Ovary (tissue), 9 donors: Measurements from ENCODE around the gene ITSN1. TPM values are rescaled to one million over a fixed set of nuclear protein-coding genes. Genes with fewer than 3 reads are reported as not detected.
A peak's percentile ranks its signal among the peaks of the same experiment; 100 is the strongest.

Source experiments
- DNase-seq, 5 donors: peaks; one replicate each; pipeline ENCODE4 v3.0.0-alpha.2; 2019 to 2020
- H3K27ac ChIP-seq, 2 donors: fragments of 200-600 bp; one replicate each; pipeline versions ENCODE4 v1.5.1 to v1.8.0; 2019 to 2022
- H3K27me3 ChIP-seq: fragments of 200-600 bp; one replicate; pipeline ENCODE4 v1.8.0; 2022
- H3K36me3 ChIP-seq: fragments of 200-600 bp; sonication (generic); one replicate; pipeline ENCODE4 v1.5.1; 2019
- H3K4me1 ChIP-seq: one replicate; pipeline ENCODE4 v1.8.1; 2013; ENCODE audit warnings: mild to moderate bottlenecking, moderate library complexity; ENCODE audit not compliant: insufficient read depth
- H3K4me3 ChIP-seq: fragments of 200-600 bp; sonication (generic); one replicate; pipeline ENCODE4 v1.5.1; 2017
- H3K9me3 ChIP-seq, 2 donors: fragments of 200-600 bp in 1 of 2; sonication (generic) in 1 of 2; one replicate each; pipeline versions ENCODE4 v1.5.1 to v1.8.1; 2013 to 2019; ENCODE audit warnings: mild to moderate bottlenecking in 1 of 2, moderate library complexity in 1 of 2
- EP300 ChIP-seq: sonication (generic); formaldehyde crosslinking; IDR thresholded peaks from one replicate; pipeline ENCODE4 v1.6.1; 2017; ENCODE audit warnings: antibody characterized with exemption
- POLR2A ChIP-seq: fragments of 450-650 bp; IDR thresholded peaks from one replicate; pipeline ENCODE4 v1.6.1; 2017; ENCODE audit warnings: antibody characterized with exemption, mild to moderate bottlenecking, moderate library complexity
- WGBS, 3 donors: extraction: QIAGEN DNeasy Blood & Tissue Kit in 1 of 3; methylation state at CpG; one replicate each; pipeline versions ENCODE4 v1.1.5 to v1.1.7; 2013 to 2017; 5-methylcytosine and 5-hydroxymethylcytosine counted together
- intact Hi-C, 4 donors: fragments of 100-400 bp; cut with DNase I; formaldehyde crosslinking; loops; one replicate each; pipeline versions ENCODE4 v1.11.0 to v1.15.1; 2022 to 2023
- polyA plus RNA-seq, 2 donors: library from polyadenylated mRNA; stranded (reverse); fragments of 200-250 nt in 1 of 2; fragments of 350-450 nt in 1 of 2; fragmentation: Illumina TruSeq in 1 of 2; extraction: RNeasy Lipid Tissue Mini Kit (QIAGEN cat#74804) in 1 of 2; gene quantifications; one replicate each; pipeline ENCODE4 v1.2.3, GENCODE V29; 2013 to 2014
- total RNA-seq, 7 donors: library from RNA; depleted of rRNA in 2 of 7; stranded (reverse); fragments of >200 nt in 2 of 7; fragmentation: NEBNext Ultra II Directional in 3 of 7; extraction: Animal tissue kit (Norgen Biotek cat#: 25700) in 3 of 7; gene quantifications; one replicate each; pipeline versions ENCODE4 v1.1.0 to v1.2.4, GENCODE V29; 2016 to 2023
- TF ChIP-seq, protein P1 (sequence below), 3 donors: fragments of 450-650 bp in 2 of 3; fragments of 200-600 bp in 1 of 3; IDR thresholded peaks; one replicate each; pipeline versions ENCODE4 v1.5.1 to v1.8.0; 2016 to 2022; ENCODE audit warnings: antibody characterized with exemption in 3 of 3, mild to moderate bottlenecking in 1 of 3
- donor health status: DM: no; HTN: no; CAD: no; lungs with moderate emphysema.
- donor health status: DM: no; HTN: no; CAD: no.
- donor health status: Bipolar disorder and iron deficiency.
- donor health status: DM: yes; HTN: yes; CAD: no.
- donor health status: DM: no; HTN: no; CAD: no.
- donor health status: DM: yes; HTN: yes; CAD: no.

ITSN1 gene
- total and polyA plus RNA-seq, 9 donors: 22.6 to 61.3 (median 36.4) TPM

DNA sequence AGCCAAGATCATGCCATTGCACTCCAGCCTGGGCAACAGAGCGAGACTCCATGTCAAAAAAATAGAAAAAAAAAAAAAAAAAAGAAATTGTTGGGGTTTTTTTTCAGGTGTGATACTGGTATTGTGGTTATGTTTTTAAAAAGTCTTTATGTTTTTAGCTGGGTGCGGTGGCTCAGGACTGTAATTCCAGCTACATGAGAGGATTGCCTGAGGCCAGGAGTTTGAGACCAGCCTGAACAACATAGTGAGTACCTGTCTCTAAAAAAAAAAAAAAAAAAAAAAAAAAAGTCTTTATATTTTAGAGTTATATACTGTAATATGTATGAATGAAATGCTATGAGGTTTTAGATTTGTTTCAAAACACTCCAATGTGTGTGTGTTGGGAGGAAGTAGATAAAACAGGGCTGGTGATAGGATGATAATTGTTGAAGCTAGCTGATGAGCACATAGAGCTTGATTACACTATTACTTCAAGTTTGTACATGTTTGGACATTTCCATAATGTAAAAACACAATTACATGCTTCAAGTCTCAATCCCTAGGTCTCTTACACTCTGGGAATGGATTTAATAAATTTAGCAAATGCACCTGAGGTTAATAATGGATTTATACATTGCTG lies 303.5 kb downstream of the ITSN1 start:
- Histone ChIP-seq H3K27me3 (no peaks in the 10 kb centered on the region), H3K4me3 (no peak overlapping the region), H3K9me3 (no peaks in the 10 kb centered on the region), H3K36me3 (no peaks in the 10 kb centered on the region), H3K4me1 (peaks cover 12% of the 10 kb centered on the region), H3K27ac (no peak overlapping the region)
- 92 to 96% (median 96%) methylated on average over 2 of the region's 2 CpGs for WGBS, 3 donors
- DNase-seq: no peak
- TF ChIP-seq, protein P1, sequence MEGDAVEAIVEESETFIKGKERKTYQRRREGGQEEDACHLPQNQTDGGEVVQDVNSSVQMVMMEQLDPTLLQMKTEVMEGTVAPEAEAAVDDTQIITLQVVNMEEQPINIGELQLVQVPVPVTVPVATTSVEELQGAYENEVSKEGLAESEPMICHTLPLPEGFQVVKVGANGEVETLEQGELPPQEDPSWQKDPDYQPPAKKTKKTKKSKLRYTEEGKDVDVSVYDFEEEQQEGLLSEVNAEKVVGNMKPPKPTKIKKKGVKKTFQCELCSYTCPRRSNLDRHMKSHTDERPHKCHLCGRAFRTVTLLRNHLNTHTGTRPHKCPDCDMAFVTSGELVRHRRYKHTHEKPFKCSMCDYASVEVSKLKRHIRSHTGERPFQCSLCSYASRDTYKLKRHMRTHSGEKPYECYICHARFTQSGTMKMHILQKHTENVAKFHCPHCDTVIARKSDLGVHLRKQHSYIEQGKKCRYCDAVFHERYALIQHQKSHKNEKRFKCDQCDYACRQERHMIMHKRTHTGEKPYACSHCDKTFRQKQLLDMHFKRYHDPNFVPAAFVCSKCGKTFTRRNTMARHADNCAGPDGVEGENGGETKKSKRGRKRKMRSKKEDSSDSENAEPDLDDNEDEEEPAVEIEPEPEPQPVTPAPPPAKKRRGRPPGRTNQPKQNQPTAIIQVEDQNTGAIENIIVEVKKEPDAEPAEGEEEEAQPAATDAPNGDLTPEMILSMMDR (IDR thresholded peaks at IDR 0.05): no peak
- TF ChIP-seq POLR2A (no peak), EP300 (no peak)
- intact Hi-C loops: no loop called here

DNA sequence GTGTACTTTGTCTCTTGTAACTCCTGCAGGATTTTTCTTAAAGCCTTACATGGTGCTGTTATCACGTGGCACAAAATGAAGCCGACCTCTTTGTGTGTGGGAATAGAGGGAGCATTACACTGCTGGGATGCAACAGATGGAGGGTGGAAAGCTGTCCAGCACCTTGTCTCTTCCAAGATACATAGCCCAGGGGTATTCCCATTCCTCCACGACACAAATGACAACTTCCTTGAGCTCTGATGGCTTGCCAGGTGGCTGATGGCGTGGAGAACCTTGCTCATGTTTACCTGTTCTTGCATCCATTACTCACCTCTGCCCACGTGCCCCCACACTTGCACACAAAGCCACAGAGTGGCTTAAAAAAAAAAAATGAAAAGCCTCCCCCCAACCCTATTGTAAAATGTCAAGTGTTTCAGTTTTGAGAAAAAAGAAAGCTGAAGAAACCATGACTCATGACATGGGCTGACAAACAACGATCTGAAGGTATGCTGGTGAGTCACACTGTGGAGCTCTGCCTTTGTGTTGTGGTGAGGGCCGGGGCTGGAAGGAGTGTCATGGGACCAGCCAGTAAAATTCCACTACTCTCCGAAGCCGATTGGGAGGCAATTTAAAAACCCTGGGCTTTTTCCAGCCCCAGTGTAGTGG lies 305.3 kb downstream of the ITSN1 start:
- 18 to 27% (median 20%) methylated on average over 9 of the region's 9 CpGs for WGBS, 3 donors
- Histone ChIP-seq H3K4me3 (peak overlapping the region; percentile 2), H3K4me1 (peaks cover 12% of the 10 kb centered on the region), H3K27ac (peak overlapping the region; percentile 19 to 46), H3K27me3 (no peaks in the 10 kb centered on the region), H3K9me3 (no peaks in the 10 kb centered on the region), H3K36me3 (no peaks in the 10 kb centered on the region)
- intact Hi-C loops: no loop called here
- no peak for TF ChIP-seq EP300
- TF ChIP-seq, protein P1 (IDR thresholded peaks at IDR 0.05): no peak
- TF ChIP-seq POLR2A: no peak
- peak; percentile 59 to 75 (median 65) for DNase-seq

DNA sequence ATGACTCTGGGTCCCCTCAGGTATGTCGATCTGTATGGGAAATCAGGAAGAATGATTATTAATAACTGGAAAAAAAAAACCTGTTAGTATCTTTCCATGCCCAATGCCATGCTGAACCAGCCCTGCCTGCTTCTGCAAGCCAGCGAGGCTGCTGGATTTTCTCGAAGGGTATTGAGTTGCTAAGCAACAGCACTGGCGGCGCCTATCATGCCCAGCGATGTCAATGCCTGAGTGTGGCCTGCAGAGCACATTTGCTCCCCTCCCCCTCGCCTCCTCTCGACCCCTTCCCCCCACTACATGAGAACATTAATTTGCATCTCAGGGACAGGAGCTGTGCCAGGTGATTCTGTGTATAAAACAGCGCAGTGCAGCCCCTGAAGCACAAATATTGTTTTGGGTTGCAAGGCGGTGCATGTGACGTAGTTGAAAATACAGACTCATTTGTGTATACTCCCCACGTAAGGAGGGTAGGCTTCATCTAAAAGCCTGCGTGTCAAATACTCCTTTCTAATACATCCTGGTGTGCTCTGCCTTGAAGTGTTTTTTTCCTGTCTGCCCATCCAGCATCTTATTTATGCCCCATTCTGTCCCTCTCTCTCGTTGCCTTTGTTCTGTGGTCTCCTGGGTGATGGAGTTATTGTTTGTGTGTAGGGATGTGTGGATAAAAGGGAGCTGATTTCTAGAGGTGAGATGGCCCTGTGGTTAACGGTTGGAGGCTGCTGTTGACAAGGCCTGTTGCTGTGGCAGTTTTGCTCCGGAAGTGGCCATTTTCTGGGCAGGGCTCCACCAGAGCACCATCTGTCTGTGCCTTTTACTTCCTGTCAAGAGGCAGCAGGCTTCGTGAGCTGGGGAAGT lies 306.0 kb downstream of the ITSN1 start:
- no peaks in the 10 kb centered on the region for H3K9me3 ChIP-seq
- peak in 3 of 5 donors; percentile 18 to 37 (median 32) for DNase-seq
- H3K27ac ChIP-seq: peak overlapping the region in 1 of 2 donors; percentile 46
- intact Hi-C loops: no loop called here
- H3K4me1 ChIP-seq: peaks cover 12% of the 10 kb centered on the region
- TF ChIP-seq EP300 (no peak), POLR2A (no peak)
- TF ChIP-seq, protein P1 (IDR thresholded peaks at IDR 0.05): no peak
- no peaks in the 10 kb centered on the region for H3K36me3 ChIP-seq
- no peaks in the 10 kb centered on the region for H3K27me3 ChIP-seq
- WGBS, 3 donors: 33 to 41% (median 38%) methylated on average over 17 of the region's 17 CpGs
- no peak overlapping the region for H3K4me3 ChIP-seq

DNA sequence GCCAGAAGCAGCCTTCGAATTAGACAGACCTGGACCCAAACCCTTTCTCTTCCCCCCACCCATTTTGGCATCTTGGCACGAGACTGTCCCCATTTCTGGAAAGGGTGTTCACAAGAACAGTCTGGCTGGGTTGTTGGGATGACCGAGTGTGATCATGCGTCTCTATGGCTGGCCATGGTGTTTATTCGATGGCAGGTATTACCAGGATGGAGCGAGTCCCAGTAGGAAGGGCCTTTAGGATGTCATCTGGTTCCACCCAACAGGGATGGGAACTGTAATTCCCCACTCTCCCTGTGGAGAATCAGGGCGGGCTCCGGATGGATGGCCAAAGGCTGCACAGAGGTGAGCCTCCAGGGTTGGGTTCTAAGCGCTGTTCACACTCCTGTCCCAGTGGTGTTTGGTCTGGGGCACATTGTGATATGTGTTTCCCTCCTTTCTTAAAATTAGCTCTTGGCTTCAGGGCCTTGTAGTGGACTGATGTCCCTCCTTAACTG lies 306.7 kb downstream of the ITSN1 start:
- no peak overlapping the region for H3K27ac ChIP-seq
- H3K36me3 ChIP-seq: no peaks in the 10 kb centered on the region
- TF ChIP-seq, protein P1 (IDR thresholded peaks at IDR 0.05): no peak
- TF ChIP-seq EP300 (no peak), POLR2A (no peak)
- no peak overlapping the region for H3K4me3 ChIP-seq
- no peaks in the 10 kb centered on the region for H3K9me3 ChIP-seq
- 86 to 92% (median 90%) methylated on average over 9 of the region's 9 CpGs for WGBS, 3 donors
- intact Hi-C loops: no loop called here
- peaks cover 12% of the 10 kb centered on the region for H3K4me1 ChIP-seq
- H3K27me3 ChIP-seq: no peaks in the 10 kb centered on the region
- no peak for DNase-seq
